HFFc6 (cell line): ENCODE data around the gene PLN. TPM values are rescaled to one million over a fixed set of nuclear protein-coding genes. Genes with fewer than 3 reads are reported as not detected.

Experiments used
- DNase-seq: peaks from one replicate; pipeline ENCODE4 v3.0.0-alpha.2; 2018
- H3K27ac Mint-ChIP-seq: 2 replicates; pipeline ENCODE4 v1.8.0; 2020; ENCODE audit warnings: mild to moderate bottlenecking, mixed read lengths
- H3K27me3 Mint-ChIP-seq: 2 replicates; pipeline ENCODE4 v1.8.0; 2021; ENCODE audit warnings: mild to moderate bottlenecking, moderate library complexity, mixed read lengths; ENCODE audit not compliant: insufficient read depth
- H3K36me3 Mint-ChIP-seq: 2 replicates; pipeline ENCODE4 v1.8.0; 2021; ENCODE audit warnings: low read depth, mixed read lengths
- H3K4me1 Mint-ChIP-seq: 2 replicates; pipeline ENCODE4 v1.8.0; 2020; ENCODE audit warnings: low read depth, mixed read lengths
- H3K4me3 Mint-ChIP-seq: 2 replicates; pipeline ENCODE4 v1.8.0; 2020; ENCODE audit warnings: mild to moderate bottlenecking, moderate library complexity, mixed read lengths
- H3K9me3 Mint-ChIP-seq: 2 replicates; pipeline ENCODE4 v1.8.0; 2020; ENCODE audit warnings: mild to moderate bottlenecking, mixed read lengths
- CTCF ChIP-seq: fragments of 200-600 bp; sonication (generic); IDR thresholded peaks from 2 replicates; pipeline ENCODE4 v1.5.0; 2021; ENCODE audit warnings: antibody characterized with exemption, mild to moderate bottlenecking
- total RNA-seq, 6 experiments: library from RNA; stranded (reverse); fragmentation: NEBNext Ultra II Directional; extraction: Animal tissue kit (Norgen Biotek cat#: 25700); gene quantifications; 2 replicates in 1 of 6; 3 replicates in 5 of 6; pipeline ENCODE4 v1.2.3, GENCODE V29; 2021

PLN gene
- total RNA-seq, 6 experiments from 2014 or later: not detected

GRCh38 chr6:118558464-118559217 lies 10.5 kb downstream of the PLN start:
- TF ChIP-seq CTCF: no peak
- H3K27me3 Mint-ChIP-seq: no peaks in the 10 kb centered on the region
- H3K27ac Mint-ChIP-seq: peak overlapping the region; percentile 34; the same call in 1 of the 2 replicates
- DNase-seq: no peak
- no peak overlapping the region for H3K4me3 Mint-ChIP-seq
- no peaks in the 10 kb centered on the region for H3K9me3 Mint-ChIP-seq
- peaks cover 6% of the 10 kb centered on the region; the same call in 1 of the 2 replicates for H3K36me3 Mint-ChIP-seq
- H3K4me1 Mint-ChIP-seq: peaks cover 30% of the 10 kb centered on the region

DNA sequence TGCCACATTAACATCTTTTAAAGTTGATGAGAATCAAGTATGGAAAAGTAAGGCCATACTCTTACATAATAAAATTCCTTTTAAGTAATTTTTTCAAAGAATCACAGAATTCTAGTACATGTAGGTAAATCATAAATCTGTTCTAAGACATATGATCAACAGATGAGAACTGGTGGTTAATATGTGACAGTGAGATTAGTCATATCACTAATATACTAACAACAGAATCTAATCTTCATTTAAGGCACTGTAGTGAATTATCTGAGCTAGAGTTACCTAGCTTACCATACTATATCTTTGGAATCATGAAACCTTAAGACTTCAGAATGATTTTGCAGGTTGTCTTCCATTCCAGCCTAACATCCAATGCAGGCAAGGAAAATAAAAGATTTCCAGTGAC lies 11.6 kb downstream of the PLN start:
- TF ChIP-seq CTCF: no peak
- peaks cover 30% of the 10 kb centered on the region for H3K4me1 Mint-ChIP-seq
- no peak overlapping the region for H3K27ac Mint-ChIP-seq
- no peaks in the 10 kb centered on the region for H3K27me3 Mint-ChIP-seq
- H3K4me3 Mint-ChIP-seq: no peak overlapping the region
- DNase-seq: no peak
- H3K36me3 Mint-ChIP-seq: peaks cover 6% of the 10 kb centered on the region; the same call in 1 of the 2 replicates
- H3K9me3 Mint-ChIP-seq: no peaks in the 10 kb centered on the region

GRCh38 chr6:118562248-118562647 lies 14.2 kb downstream of the PLN start:
- TF ChIP-seq CTCF: no peak
- H3K27ac Mint-ChIP-seq: no peak overlapping the region; the same call in 1 of the 2 replicates
- H3K27me3 Mint-ChIP-seq: no peaks in the 10 kb centered on the region
- H3K4me3 Mint-ChIP-seq: no peak overlapping the region
- H3K36me3 Mint-ChIP-seq: no peaks in the 10 kb centered on the region
- peaks cover 28% of the 10 kb centered on the region for H3K4me1 Mint-ChIP-seq
- DNase-seq: no peak
- H3K9me3 Mint-ChIP-seq: no peaks in the 10 kb centered on the region

DNA sequence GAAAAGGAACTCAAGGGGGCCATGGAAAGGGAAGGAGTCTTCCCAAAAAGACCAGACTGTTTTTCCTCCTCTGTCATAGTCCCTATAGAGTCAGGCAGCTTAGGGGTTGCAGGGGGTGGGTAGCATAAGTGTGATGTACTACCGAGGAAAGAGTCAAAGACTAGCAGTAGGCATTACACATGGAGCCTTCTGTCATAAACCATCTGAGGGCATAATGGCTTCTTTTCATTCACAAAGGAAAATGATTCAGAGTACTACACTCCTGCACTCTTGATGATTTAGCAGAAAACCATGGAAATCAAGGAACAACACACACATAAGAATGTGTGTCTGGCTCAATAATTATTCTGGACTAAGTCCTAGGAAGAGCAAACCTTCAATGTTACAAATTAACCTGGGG lies 14.9 kb downstream of the PLN start:
- TF ChIP-seq CTCF: no peak
- Mint-ChIP-seq H3K36me3 (no peaks in the 10 kb centered on the region), H3K9me3 (no peaks in the 10 kb centered on the region), H3K27me3 (no peaks in the 10 kb centered on the region), H3K4me3 (no peak overlapping the region), H3K4me1 (peaks cover 24% of the 10 kb centered on the region), H3K27ac (peak overlapping the region; percentile 77)
- peak; percentile 60 for DNase-seq

DNA sequence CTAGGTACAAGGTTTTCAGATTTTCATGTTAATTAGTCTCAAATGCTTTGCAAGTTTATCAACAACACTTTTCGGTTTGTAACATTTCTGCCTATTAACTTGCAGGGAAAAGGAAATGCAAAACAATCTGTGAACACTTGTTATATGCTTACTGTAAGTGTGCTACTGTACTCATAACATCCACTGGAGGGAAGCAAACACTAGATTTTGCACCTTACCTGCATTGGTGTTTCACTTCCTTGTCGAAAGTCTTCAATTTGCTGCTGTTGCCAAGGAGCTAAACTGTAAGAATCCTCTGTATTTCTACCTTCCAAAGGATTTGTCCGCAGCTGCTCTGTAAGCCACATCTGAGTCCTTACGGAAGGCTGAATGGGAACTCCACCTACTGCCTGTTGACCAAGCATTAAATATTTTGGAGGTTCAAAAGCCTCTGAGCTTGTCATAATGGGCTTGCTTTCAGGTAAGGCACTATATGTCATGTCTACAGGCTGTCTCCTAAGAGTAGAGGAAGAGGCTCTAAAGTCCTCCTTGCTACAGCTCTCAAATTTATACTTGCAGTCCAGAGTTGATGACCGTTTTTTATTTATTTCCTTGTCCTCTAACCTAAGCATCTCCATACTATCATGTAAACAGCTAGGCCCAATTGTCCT lies 17.3 kb downstream of the PLN start:
- Mint-ChIP-seq H3K27ac (no peak overlapping the region), H3K27me3 (no peaks in the 10 kb centered on the region), H3K9me3 (no peaks in the 10 kb centered on the region), H3K36me3 (no peaks in the 10 kb centered on the region), H3K4me1 (peaks cover 12% of the 10 kb centered on the region), H3K4me3 (no peak overlapping the region)
- no peak for DNase-seq
- peak; percentile 58; the same call in 1 of the 2 replicates for TF ChIP-seq CTCF
